ENCODE measurements around the gene LEMD2.
A peak's percentile ranks its signal among the peaks of the same experiment; 100 is the strongest.

LEMD2 gene

DNA sequence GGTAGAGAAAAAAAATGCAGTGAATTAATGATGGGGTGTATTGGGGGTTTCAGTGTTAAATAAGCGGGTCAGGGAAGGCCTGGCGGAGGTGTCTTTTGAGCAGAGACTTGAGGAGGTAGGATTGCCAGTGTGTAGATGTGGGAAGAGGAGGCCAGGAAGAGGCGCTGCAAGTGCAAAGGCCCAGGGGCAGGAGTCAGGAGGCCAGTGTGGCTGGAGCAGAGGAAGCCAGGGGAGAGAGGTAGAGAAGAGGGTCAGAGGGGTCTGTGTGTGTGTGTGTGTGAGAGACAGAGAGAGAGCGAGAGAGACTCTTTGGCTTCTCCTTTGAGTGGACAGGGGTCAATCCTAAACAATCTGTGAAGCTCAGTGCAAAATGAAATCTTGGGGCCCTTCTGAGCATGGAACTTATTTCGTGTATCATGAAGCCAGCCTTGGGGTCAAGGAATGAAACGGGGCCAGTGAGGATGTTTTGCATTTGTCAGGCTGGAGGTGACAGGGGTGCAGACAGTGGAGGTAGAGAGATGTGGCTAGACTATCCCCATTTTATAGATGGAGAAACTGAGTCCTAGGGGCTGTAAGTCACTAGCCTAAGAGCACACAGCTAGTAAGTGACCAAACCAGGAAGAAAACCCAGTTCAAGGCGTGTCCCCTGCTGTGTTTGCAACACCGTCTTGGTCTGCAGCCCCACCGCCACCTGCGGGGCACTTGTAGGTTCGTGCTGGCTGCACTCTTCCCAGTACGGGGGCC, 32.5 kb downstream of the LEMD2 start:
- DNase-seq (ENCODE audit: low spot score) = no peak

DNA sequence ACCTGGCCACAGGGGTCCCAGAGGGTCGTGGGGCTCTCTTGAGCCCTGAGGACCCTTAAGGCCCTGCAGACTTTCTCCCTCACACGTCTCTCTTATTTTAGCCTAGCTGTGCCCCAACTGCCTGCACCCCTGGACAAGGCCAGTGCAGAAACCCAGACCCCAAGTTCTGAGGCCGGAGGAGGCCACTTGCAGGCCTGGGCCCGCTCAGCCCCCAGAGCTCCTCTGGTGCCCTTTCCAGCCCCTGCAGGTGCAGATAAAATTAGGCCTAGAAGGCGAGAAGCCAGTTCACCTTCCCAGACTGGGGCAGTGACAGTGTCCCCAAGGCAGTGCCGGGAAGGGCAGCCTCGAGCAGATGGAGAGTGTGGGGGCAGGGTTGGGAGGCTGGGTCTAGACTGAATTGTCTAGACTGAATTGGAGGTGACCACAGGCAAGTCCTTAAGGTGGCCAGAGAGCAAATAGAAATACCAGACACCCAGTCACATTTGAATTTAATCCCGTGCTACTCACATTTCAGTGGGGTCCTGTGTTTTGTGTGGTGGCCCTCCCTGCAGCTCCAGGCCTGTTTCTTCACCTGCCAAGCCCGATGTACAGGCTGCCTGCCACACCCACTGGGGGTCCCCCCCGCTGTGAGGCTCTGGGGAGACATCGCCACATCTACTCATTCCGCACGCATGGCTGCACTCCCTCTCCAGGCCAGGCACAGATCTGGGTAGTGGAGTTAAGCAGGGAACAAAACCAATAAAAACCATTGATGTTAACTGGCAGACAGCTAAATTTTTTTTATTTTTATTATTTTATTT, 33.7 kb downstream of the LEMD2 start:
- no peak for DNase-seq (ENCODE audit: low spot score)

DNA sequence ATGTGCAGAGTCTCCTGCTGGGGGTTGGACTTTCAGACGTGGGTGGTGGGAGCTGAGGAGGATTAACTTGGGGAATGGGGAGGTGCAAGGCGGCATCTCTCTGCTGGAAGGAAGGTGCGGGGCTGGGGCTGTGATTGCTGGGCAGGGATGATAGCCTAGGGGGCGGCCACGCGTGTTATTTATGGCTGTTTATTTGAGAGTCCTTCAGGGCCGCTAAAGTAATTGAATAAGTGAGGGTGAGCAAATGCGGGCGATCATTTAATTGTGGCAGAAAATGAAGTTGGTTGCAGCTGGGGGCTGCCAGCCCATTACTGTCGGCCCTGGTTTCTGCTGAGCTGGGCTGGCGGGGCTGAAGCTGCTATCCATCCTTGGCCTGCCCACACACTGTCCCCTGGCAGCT, 34.7 kb downstream of the LEMD2 start:
- DNase-seq (ENCODE audit: low spot score) = no peak

GRCh38 chr6:33752646-33753015, 36.3 kb downstream of the LEMD2 start:
- DNase-seq (ENCODE audit: low spot score) = no peak

- DNase-seq (ENCODE audit: low spot score) = no peak
Measured at GRCh38 chr6:33751771-33752645, 36.9 kb downstream of the LEMD2 start.

GRCh38 chr6:33750244-33750991, 38.5 kb downstream of the LEMD2 start:
- DNase-seq (ENCODE audit: low spot score) = no peak

DNA sequence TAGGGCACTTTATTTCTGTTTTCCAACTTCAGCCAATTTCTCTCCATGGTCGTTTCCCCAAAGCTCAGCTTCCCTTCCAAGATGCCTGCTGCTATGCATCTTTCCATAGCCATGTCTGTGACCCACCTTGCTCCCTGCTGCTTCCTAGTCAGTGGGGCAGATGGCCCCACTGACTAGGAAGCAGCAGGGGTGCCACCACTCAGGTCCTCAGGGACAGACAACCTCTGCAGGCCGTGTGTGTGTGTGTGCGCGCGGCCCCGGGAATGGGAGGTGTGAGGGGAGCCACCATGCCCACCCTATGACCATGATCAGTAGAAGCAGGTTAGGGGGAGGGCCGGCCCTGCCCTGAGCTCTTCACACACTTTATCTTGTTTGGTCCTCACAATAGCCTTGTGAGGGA, 39.5 kb downstream of the LEMD2 start:
- DNase-seq (ENCODE audit: low spot score) = no peak

GRCh38 chr6:33748841-33749240, 40.1 kb downstream of the LEMD2 start:
- DNase-seq (ENCODE audit: low spot score) = no peak

DNA sequence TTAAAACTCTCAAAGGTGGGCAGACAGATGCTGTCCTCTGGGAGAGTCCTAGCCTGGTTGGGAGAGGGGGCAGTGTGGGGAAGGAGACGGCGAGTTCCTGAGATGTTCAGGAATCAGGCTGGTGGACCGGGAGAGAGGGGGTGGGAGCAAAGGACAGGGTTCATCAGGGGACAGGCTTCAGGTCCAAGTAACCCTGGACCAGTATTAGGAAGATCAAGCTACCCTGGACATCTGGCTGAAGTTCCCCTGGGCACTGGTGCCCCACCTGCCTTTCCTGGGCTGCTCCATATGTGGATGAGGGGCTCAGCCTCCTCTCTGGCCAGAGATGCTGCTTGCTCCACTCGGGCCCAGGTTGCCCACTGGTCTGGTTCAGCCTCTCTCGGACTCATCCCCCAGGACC, 41.1 kb downstream of the LEMD2 start:
- no peak for DNase-seq (ENCODE audit: low spot score)

GRCh38 chr6:33746651-33747100, 42.3 kb downstream of the LEMD2 start, which contains the start of gene IP6K3:
TSS of gene IP6K3 (minus strand) at chr6:33746905. CDS start at chr6:33735476, 11,429 bp downstream.
- DNase-seq (ENCODE audit: low spot score) = no peak

GRCh38 chr6:33746036-33746600, 42.8 kb downstream of the LEMD2 start:
- peak; percentile 35 for DNase-seq (ENCODE audit: low spot score)

DNA sequence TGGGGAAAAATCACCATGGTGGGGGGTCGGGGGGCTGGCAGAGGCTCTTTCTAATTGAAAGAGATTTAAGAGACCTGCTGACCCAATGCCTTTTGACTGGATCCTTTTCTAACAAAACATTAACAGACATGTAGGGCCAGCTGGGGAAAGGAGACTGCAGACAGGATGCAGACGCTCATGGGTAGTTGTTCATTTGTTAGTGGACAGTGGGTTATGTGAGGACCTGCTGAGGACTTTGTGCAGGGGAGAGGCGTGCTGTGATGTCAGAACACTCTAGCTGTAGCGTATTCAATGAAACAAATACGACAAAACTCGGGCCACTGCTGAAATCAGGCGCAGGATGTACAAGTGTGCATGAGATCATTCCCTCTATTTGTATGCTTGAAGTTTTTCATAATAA, 43.4 kb downstream of the LEMD2 start:
- peak; percentile 19 for DNase-seq (ENCODE audit: low spot score)

- no peak for DNase-seq (ENCODE audit: low spot score)
Measured at GRCh38 chr6:33744895-33745546, 43.9 kb downstream of the LEMD2 start.

DNA sequence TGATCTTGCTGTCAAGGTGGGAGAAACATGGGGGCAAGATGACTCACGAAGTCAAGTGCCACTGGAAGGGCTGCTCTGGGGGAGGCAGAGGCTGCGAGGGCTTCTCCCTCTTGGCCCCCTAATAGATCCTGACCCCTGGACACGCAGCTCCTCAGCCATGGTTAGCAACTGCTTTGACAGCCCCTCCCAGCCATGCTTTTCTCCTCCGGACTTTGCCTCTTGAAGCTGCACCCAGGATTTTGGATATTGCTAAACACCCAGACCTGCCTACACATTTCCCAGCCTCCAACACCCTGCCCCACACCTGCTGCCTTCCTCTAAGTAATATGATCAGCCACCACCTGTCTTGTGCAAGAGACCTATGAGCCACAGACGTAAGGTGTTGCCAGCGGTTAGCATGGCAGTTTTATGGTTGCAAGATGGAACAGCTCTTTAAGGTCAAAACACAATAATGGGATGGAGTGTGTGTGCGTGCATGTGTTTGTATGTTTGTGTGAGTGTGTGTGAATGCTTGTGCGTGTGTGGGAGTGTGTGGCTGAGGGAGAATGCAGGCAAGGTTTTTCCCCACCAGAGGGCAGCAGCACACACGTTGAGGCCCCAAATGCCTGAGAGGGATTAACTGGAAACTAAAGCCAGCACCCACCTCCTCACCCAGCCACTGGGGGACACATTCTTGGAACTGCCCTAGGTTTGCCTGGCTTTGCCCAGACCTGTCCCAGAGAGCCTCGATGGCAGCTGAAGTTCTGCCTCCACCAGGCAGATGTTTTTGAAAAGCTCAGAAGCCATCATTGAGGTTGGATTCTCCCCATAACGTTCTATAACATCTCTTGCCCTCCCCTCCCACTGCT, 44.7 kb downstream of the LEMD2 start:
- DNase-seq (ENCODE audit: low spot score) = peak; percentile 91

DNA sequence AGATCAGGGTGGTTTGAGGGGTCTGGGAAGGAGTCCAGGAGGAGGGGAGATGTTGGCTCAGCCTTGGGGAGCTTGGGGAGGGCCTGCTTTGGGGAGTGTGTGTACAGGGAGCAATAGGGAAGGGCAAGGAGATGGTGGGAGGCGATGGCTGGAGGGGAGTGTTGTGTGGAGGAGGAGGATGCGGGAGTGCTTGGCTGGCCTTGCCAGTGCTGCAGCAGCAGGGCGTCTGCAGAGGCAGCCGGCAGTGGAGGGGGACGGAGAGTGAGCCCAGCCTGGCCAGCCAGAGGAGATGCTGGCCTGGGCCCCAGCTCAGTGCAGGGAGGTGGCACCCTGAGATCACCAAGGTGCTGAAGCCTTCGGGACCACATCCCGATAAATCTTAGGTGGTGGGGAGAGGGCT, 46.1 kb downstream of the LEMD2 start:
- DNase-seq (ENCODE audit: low spot score) = no peak

DNA sequence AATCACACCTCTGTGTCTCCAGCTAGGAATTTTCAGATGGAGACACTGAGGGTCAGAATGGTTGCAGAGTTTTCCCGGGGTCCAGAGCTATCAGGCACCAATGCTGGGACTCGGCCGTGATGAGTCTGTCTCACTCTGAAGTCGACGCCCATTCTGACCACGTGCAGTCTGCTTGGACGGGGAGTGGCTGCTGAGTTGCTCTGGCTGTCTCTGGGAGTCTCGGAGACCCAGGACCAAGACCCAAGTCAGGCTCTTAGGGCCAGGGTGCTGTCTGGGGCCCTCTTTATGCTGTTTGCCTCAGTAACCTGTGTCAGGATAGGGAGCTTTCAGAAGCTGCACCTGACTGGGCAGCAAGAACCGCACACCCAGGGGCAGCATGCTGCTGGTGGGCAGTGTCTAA, 46.8 kb downstream of the LEMD2 start:
- DNase-seq (ENCODE audit: low spot score) = no peak

GRCh38 chr6:33740794-33741193, 48.1 kb downstream of the LEMD2 start:
- DNase-seq (ENCODE audit: low spot score) = no peak

GRCh38 chr6:33740204-33740608, 48.7 kb downstream of the LEMD2 start:
- DNase-seq (ENCODE audit: low spot score) = no peak

DNA sequence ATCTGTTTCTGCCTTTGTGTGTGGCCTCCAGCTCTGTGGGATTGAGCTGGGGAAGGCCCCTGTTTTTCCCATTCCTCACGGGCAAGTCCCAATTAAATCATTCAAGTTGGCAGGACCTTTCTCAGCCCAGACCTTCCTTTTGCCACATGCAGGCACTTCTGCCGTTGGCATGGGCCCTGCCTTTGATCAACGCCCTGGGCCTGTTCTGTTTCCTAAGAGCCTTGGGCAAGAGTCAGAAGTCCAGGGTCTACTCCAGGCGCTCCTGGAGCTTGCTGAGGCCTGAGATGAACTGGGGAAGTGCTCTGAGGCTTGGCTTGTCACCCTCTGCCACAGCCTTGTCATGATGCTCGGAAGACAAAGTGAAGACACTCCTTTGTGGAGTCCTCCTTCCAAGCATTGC, 49.4 kb downstream of the LEMD2 start:
- no peak for DNase-seq (ENCODE audit: low spot score)

- DNase-seq (ENCODE audit: low spot score) = no peak
Measured at GRCh38 chr6:33738879-33739278, 50.1 kb downstream of the LEMD2 start.

All from COLO829 (cell line).